ENCODE results near the gene KDM5A.

GRCh38 chr12:292186-292585, 96.9 kb downstream of the KDM5A start:
- TF ChIP-seq CTCF (conservative IDR thresholded peaks at IDR 0.05; ENCODE audit: low read depth in 2 of 2) (no peak), POLR2AphosphoS5 (IDR thresholded peaks at IDR 0.05; ENCODE audit: low read depth) (no peak), EZH2phosphoT487 (IDR thresholded peaks at IDR 0.05; ENCODE audit: unreplicated experiment) (no peak), JUNB (IDR thresholded peaks at IDR 0.05; ENCODE audit: unreplicated experiment) (no peak), STAT1 (IDR thresholded peaks at IDR 0.05; ENCODE audit: unreplicated experiment) (no peak), REST (IDR thresholded peaks at IDR 0.05; ENCODE audit: unreplicated experiment) (no peak), EZH2 (IDR thresholded peaks at IDR 0.05; ENCODE audit: low read depth, unreplicated experiment) (no peak), NANOG (IDR thresholded peaks at IDR 0.05; ENCODE audit: borderline replicate concordance) (no peak), CREB1 (CRISPR knock-in tag; IDR thresholded peaks at IDR 0.05; ENCODE audit: low read depth) (no peak), ETS1 (IDR thresholded peaks at IDR 0.05) (no peak), ZNF462 (CRISPR knock-in tag; IDR thresholded peaks at IDR 0.05) (no peak), ZNF114 (CRISPR knock-in tag; IDR thresholded peaks at IDR 0.05) (no peak), ZNF331 (CRISPR knock-in tag; IDR thresholded peaks at IDR 0.05; ENCODE audit: low read depth) (no peak)
